NCI-H1048 (cell line): Measurements from ENCODE around the gene IFNAR1.

ENCODE experiments used
- DNase-seq: peaks from one replicate; lab custom pipeline; 2025; lab: John Stamatoyannopoulos, UW

Gene IFNAR1

GRCh38 chr21:33324291-33325221 lies at the start of gene IFNAR1:
Gene IFNAR1 (plus strand): TSS chr21:33324970. CDS start chr21:33325056, 86 bp downstream.
- peak; percentile 95 for DNase-seq

- no peak for DNase-seq
Measured at GRCh38 chr21:33278721-33279120, 46.0 kb upstream of the IFNAR1 start.

GRCh38 chr21:33279330-33279820 lies 45.4 kb upstream of the IFNAR1 start:
- DNase-seq: no peak

GRCh38 chr21:33281096-33281652 lies 43.6 kb upstream of the IFNAR1 start:
- DNase-seq: no peak

- no peak for DNase-seq
Measured at GRCh38 chr21:33283203-33283602, 41.6 kb upstream of the IFNAR1 start.

GRCh38 chr21:33286076-33286475 lies 38.7 kb upstream of the IFNAR1 start:
- DNase-seq: no peak

- no peak for DNase-seq
Measured at GRCh38 chr21:33286600-33287456, 37.9 kb upstream of the IFNAR1 start.

GRCh38 chr21:33289199-33289819 lies 35.5 kb upstream of the IFNAR1 start:
- DNase-seq: no peak

- no peak for DNase-seq
Measured at GRCh38 chr21:33290441-33290840, 34.3 kb upstream of the IFNAR1 start.

- no peak for DNase-seq
Measured at GRCh38 chr21:33291686-33292085, 33.1 kb upstream of the IFNAR1 start.

GRCh38 chr21:33292724-33293123 lies 32.0 kb upstream of the IFNAR1 start:
- no peak for DNase-seq

GRCh38 chr21:33293136-33293535 lies 31.6 kb upstream of the IFNAR1 start:
- no peak for DNase-seq

- DNase-seq: no peak
Measured at GRCh38 chr21:33293811-33294216, 31.0 kb upstream of the IFNAR1 start.

GRCh38 chr21:33296156-33296555 lies 28.6 kb upstream of the IFNAR1 start:
- no peak for DNase-seq

GRCh38 chr21:33299181-33299752 lies 25.5 kb upstream of the IFNAR1 start:
- DNase-seq: no peak

- DNase-seq: no peak
Measured at GRCh38 chr21:33300701-33301631, 23.8 kb upstream of the IFNAR1 start.

GRCh38 chr21:33301632-33302002 lies 23.2 kb upstream of the IFNAR1 start:
- DNase-seq: no peak

- no peak for DNase-seq
Measured at GRCh38 chr21:33302055-33302454, 22.7 kb upstream of the IFNAR1 start.

- no peak for DNase-seq
Measured at GRCh38 chr21:33302796-33303195, 22.0 kb upstream of the IFNAR1 start.

GRCh38 chr21:33305344-33305671 lies 19.5 kb upstream of the IFNAR1 start:
- no peak for DNase-seq

GRCh38 chr21:33305938-33306337 lies 18.8 kb upstream of the IFNAR1 start:
- DNase-seq: no peak
